HepG2 (cell line): ENCODE results near the gene TOX2. TPM values are rescaled to one million over a fixed set of nuclear protein-coding genes. Genes with fewer than 3 reads are reported as not detected.

Experiments
- ATAC-seq: fragments of 200-7000 bp; cut with Tn5 transposase; 3 replicates; pipeline ENCODE4 v1.9.1; 2020; ENCODE audit warnings: mild to moderate bottlenecking, moderate library complexity
- BruUV-seq: library from RNA; stranded (reverse); fragments of 400-500 nt; replicated peaks from 2 replicates; lab custom pipeline; 2021; lab: Mats Ljungman, UMichigan
- CTCF ChIA-PET: fragments of 300-600 bp; formaldehyde crosslinking; extraction: SDS; loops from one replicate; lab custom pipeline; 2021; ENCODE audit warnings: low total read pairs, inconsistent platforms, low intra/inter-chr PET ratio; lab: Yijun Ruan, JAX
- POLR2A ChIA-PET: fragments of 350-600 bp; sonication (Branson Sonifier 250); formaldehyde crosslinking; loops from one replicate; lab custom pipeline; 2020; ENCODE audit warnings: antibody characterized with exemption, inconsistent platforms; lab: Yijun Ruan, JAX
- DNase-seq: peaks from one replicate; pipeline ENCODE4 v3.0.0-alpha.2; 2015; ENCODE audit warnings: low spot score
- FAIRE-seq: peaks from 3 replicates; lab custom pipeline; 2011; peaks lifted over from hg19 to GRCh38; lab: Jason Lieb, UNC
- H2AFZ ChIP-seq: one replicate; pipeline ENCODE4 v1.6.1; 2011; ENCODE audit warnings: low read length, inconsistent platforms
- H3K27ac ChIP-seq: fragments of 300-600 bp; 3 replicates; pipeline ENCODE4 v1.8.0; 2011; ENCODE audit warnings: mixed run types, mild to moderate bottlenecking, mixed read lengths, low read length, inconsistent platforms; ENCODE audit not compliant: insufficient read depth; ENCODE audit errors: extremely low read length
- H3K27me3 ChIP-seq, 2 experiments: fragments of 200-600 bp in 1 of 2; 2 replicates in 1 of 2; 3 replicates in 1 of 2; pipeline versions ENCODE4 v1.6.0 to v1.8.0; 2011; ENCODE audit warnings: low read length in 2 of 2, mild to moderate bottlenecking in 2 of 2, moderate library complexity in 2 of 2, inconsistent platforms in 1 of 2; ENCODE audit not compliant: insufficient read depth in 2 of 2, control insufficient read depth in 1 of 2
- H3K36me3 ChIP-seq, 2 experiments: fragments of 200-600 bp in 1 of 2; replicated peaks in 1 of 2; 2 replicates in 1 of 2; 3 replicates in 1 of 2; pipeline versions ENCODE4 v1.5.1 to v1.8.0; 2011; ENCODE audit warnings: low read length in 2 of 2, inconsistent platforms in 1 of 2; ENCODE audit not compliant: insufficient read depth in 2 of 2, control insufficient read depth in 1 of 2
- H3K4me1 ChIP-seq: 2 replicates; pipeline ENCODE4 v1.5.1; 2012; ENCODE audit warnings: low read length, inconsistent platforms; ENCODE audit not compliant: insufficient read depth
- H3K4me2 ChIP-seq: 2 replicates; pipeline ENCODE4 v1.6.0; 2011; ENCODE audit warnings: low read depth, low read length, inconsistent platforms
- H3K4me3 ChIP-seq, 3 experiments: fragments of 200-600 bp in 1 of 3; sonication (generic), shearing (Covaris generic) in 1 of 3; replicated peaks in 1 of 3; 2 replicates each; pipeline ENCODE4 v1.5.1; 2011 to 2016; ENCODE audit warnings: low read length in 3 of 3, inconsistent platforms in 2 of 3, low read depth in 2 of 3, mild to moderate bottlenecking in 2 of 3, control low read depth in 1 of 3, mixed read lengths in 1 of 3; ENCODE audit not compliant: insufficient read depth in 1 of 3
- H3K79me2 ChIP-seq: one replicate; pipeline ENCODE4 v1.6.1; 2011; ENCODE audit warnings: low read length, inconsistent platforms; ENCODE audit not compliant: insufficient read depth
- H3K9ac ChIP-seq: 2 replicates; pipeline ENCODE4 v1.6.0; 2011; ENCODE audit warnings: mild to moderate bottlenecking, low read depth, low read length, inconsistent platforms; ENCODE audit not compliant: insufficient read depth
- H3K9me3 ChIP-seq: 2 replicates; pipeline ENCODE4 v1.5.1; 2012; ENCODE audit warnings: mild to moderate bottlenecking, low read length
- H4K20me1 ChIP-seq: 2 replicates; pipeline ENCODE4 v1.6.0; 2011; ENCODE audit warnings: inconsistent platforms, mild to moderate bottlenecking, low read length, moderate library complexity; ENCODE audit not compliant: insufficient read depth
- FOXA1 ChIP-seq, 2 experiments: fragments of 450-650 bp in 1 of 2; sonication (generic) in 1 of 2; formaldehyde crosslinking in 1 of 2; IDR thresholded peaks; 2 replicates each; pipeline versions ENCODE4 v1.4.0 to v1.6.1; 2016 to 2020; ENCODE audit warnings: missing genetic modification reagents in 1 of 2
- FOXA3 ChIP-seq: IDR thresholded peaks from 2 replicates; pipeline ENCODE4 v1.6.1; 2016; ENCODE audit warnings: missing genetic modification reagents, missing compliant biosample characterization
- GATA4 ChIP-seq: sonication (generic); IDR thresholded peaks from 2 replicates; pipeline ENCODE4 v1.6.1; 2016; ENCODE audit warnings: antibody characterized with exemption, low read depth, borderline replicate concordance
- MYC ChIP-seq: sonication (generic); formaldehyde crosslinking; IDR thresholded peaks from 2 replicates; pipeline ENCODE4 v1.9.0; 2021; ENCODE audit warnings: missing genetic modification reagents, borderline replicate concordance
- PHF8 ChIP-seq: sonication (generic); formaldehyde crosslinking; IDR thresholded peaks from 2 replicates; pipeline ENCODE4 v1.5.0; 2020; ENCODE audit warnings: missing genetic modification reagents
- POGZ ChIP-seq: sonication (generic); formaldehyde crosslinking; IDR thresholded peaks from 2 replicates; pipeline ENCODE4 v1.4.0; 2020; ENCODE audit warnings: mild to moderate bottlenecking, missing genetic modification reagents
- RFXAP ChIP-seq: sonication (generic); formaldehyde crosslinking; IDR thresholded peaks from 2 replicates; pipeline ENCODE4 v1.4.0; 2020; ENCODE audit warnings: missing genetic modification reagents, borderline replicate concordance
- SUZ12 ChIP-seq: fragments of 150-350 bp; IDR thresholded peaks from 2 replicates; pipeline ENCODE4 v1.6.1; 2014; ENCODE audit warnings: low read depth, low read length
- TEAD2 ChIP-seq: sonication (generic); formaldehyde crosslinking; IDR thresholded peaks from 2 replicates; pipeline ENCODE4 v1.9.0; 2021; ENCODE audit warnings: missing genetic modification reagents
- TOE1 ChIP-seq: sonication (generic); formaldehyde crosslinking; IDR thresholded peaks from 2 replicates; pipeline ENCODE4 v1.4.0; 2020; ENCODE audit warnings: mild to moderate bottlenecking, missing genetic modification reagents
- ZFYVE20 ChIP-seq: sonication (generic); formaldehyde crosslinking; IDR thresholded peaks from 2 replicates; pipeline ENCODE4 v1.8.0; 2023; ENCODE audit warnings: low read depth, mild to moderate bottlenecking, moderate library complexity, missing genetic modification reagents, borderline replicate concordance
- ZNF607 ChIP-seq: sonication (generic); formaldehyde crosslinking; IDR thresholded peaks from 2 replicates; pipeline ENCODE4 v1.5.1; 2020; ENCODE audit warnings: missing genetic modification reagents, mild to moderate bottlenecking, borderline replicate concordance
- ZNF776 ChIP-seq: sonication (generic); formaldehyde crosslinking; IDR thresholded peaks from 2 replicates; pipeline ENCODE4 v1.4.0; 2020; ENCODE audit warnings: mild to moderate bottlenecking, missing genetic modification reagents
- WGBS: methylation state at CpG from one replicate; pipeline ENCODE4 v1.1.6; 2017; ENCODE audit warnings: low lambda C conversion rate; 5-methylcytosine and 5-hydroxymethylcytosine counted together
- in situ Hi-C: cut with HindIII; loops from 2 replicates; pipeline ENCODE4 v1.10.0; 2017; ENCODE audit warnings: low pct_unique_long_range_greater_than_20kb; ENCODE audit not compliant: extremely low pct_ligation_motif_present
- intact Hi-C: fragments of 100-400 bp; cut with micrococcal nuclease; formaldehyde crosslinking; loops from one replicate; pipeline ENCODE4 v1.10.0; 2022; ENCODE audit not compliant: unreplicated experiment
- polyA plus RNA-seq, 8 experiments: library from polyadenylated mRNA; depleted of rRNA in 3 of 8; stranded (reverse) in 7 of 8; unstranded in 1 of 8; fragments of >200 nt; fragmentation: Illumina TruSeq in 4 of 8; extraction: Trizol in 4 of 8; gene quantifications; 2 replicates each; pipeline versions ENCODE4 v1.2.1 to v1.2.3, GENCODE V29; 2011 to 2016; ENCODE audit warnings: low read depth in 4 of 8, missing spikeins in 1 of 8, mixed read lengths in 1 of 8; ENCODE audit not compliant: insufficient read depth in 1 of 8
- total RNA-seq, 5 experiments: library from RNA; depleted of rRNA; stranded (reverse); fragments of >200 nt; fragmentation: Illumina TruSeq; extraction: Trizol; gene quantifications; 2 replicates each; pipeline ENCODE4 v1.2.3, GENCODE V29; 2016; ENCODE audit warnings: low read depth in 1 of 5
- TF ChIP-seq, protein P1 (sequence below): sonication (generic); formaldehyde crosslinking; IDR thresholded peaks from 2 replicates; pipeline ENCODE4 v1.4.0; 2020; ENCODE audit warnings: mild to moderate bottlenecking, missing genetic modification reagents
- TF ChIP-seq, protein P2 (sequence below): IDR thresholded peaks from 2 replicates; pipeline ENCODE4 v1.6.1; 2016; ENCODE audit warnings: low read depth, missing genetic modification reagents, missing compliant biosample characterization
- TF ChIP-seq, protein P3 (sequence below): sonication (generic); formaldehyde crosslinking; IDR thresholded peaks from 2 replicates; pipeline ENCODE4 v1.8.0; 2022; ENCODE audit warnings: mild to moderate bottlenecking, missing genetic modification reagents, moderate library complexity

TOX2 gene
- total and polyA plus RNA-seq, 2 of the 13 experiments (the other 11 are each of a cell fraction or from before 2014, with no cell fraction given): not detected

DNA sequence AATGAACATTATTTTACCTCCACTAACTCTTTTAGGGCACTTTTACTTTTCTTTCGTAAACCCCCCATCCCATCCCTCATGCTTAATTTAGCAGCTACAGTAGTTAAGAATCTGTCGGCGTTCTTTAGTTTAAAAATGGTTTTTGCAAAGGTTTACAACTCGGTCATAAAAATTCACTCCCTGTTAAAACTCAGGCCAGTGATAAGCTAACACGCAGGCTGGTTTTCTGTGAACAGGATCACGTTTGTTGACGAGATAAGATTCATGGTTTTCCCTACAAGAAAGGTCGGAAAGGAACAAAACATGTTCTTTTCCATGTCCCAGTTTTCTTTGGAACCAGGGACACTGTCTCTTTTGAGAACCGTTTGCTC, 101.1 kb downstream of the TOX2 start:
- 10% methylated on average over 9 of the region's 9 CpGs for WGBS
- H3K36me3 ChIP-seq: no peaks in the 10 kb centered on the region
- no TSS peak for BruUV-seq
- peaks cover 0 to 72% of the 10 kb centered on the region in 2 experiments; a peak in 3 of 5 replicates for H3K27me3 ChIP-seq
- no peak overlapping the region for H3K9ac ChIP-seq
- CTCF ChIA-PET: no interaction called here
- in situ Hi-C loops: no loop called here
- ATAC-seq: no peak
- no peak for FAIRE-seq
- POLR2A ChIA-PET: no interaction called here
- no peak overlapping the region for H2AFZ ChIP-seq
- no peak overlapping the region for H3K4me2 ChIP-seq
- H3K4me1 ChIP-seq: no peaks in the 10 kb centered on the region
- no peak overlapping the region for H3K4me3 ChIP-seq
- intact Hi-C loops: no loop called here
- H3K79me2 ChIP-seq: no peaks in the 10 kb centered on the region
- DNase-seq: no peak
- H3K9me3 ChIP-seq: no peaks in the 10 kb centered on the region
- no peak for TF ChIP-seq PHF8 (CRISPR knock-in tag)
- TF ChIP-seq ZNF776 (CRISPR knock-in tag): no peak
- no peak for TF ChIP-seq FOXA1 (IDR thresholded peaks at IDR 0.05)
- no peak for TF ChIP-seq FOXA1 (CRISPR knock-in tag; IDR thresholded peaks at IDR 0.05)
- TF ChIP-seq FOXA3 (CRISPR knock-in tag): no peak
- TF ChIP-seq, protein P1, sequence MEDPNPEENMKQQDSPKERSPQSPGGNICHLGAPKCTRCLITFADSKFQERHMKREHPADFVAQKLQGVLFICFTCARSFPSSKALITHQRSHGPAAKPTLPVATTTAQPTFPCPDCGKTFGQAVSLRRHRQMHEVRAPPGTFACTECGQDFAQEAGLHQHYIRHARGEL (CRISPR knock-in tag): no peak
- TF ChIP-seq SUZ12: no peak
- TF ChIP-seq MYC: no peak
- TF ChIP-seq POGZ (CRISPR knock-in tag): no peak
- TF ChIP-seq GATA4: no peak
- TF ChIP-seq, protein P2, sequence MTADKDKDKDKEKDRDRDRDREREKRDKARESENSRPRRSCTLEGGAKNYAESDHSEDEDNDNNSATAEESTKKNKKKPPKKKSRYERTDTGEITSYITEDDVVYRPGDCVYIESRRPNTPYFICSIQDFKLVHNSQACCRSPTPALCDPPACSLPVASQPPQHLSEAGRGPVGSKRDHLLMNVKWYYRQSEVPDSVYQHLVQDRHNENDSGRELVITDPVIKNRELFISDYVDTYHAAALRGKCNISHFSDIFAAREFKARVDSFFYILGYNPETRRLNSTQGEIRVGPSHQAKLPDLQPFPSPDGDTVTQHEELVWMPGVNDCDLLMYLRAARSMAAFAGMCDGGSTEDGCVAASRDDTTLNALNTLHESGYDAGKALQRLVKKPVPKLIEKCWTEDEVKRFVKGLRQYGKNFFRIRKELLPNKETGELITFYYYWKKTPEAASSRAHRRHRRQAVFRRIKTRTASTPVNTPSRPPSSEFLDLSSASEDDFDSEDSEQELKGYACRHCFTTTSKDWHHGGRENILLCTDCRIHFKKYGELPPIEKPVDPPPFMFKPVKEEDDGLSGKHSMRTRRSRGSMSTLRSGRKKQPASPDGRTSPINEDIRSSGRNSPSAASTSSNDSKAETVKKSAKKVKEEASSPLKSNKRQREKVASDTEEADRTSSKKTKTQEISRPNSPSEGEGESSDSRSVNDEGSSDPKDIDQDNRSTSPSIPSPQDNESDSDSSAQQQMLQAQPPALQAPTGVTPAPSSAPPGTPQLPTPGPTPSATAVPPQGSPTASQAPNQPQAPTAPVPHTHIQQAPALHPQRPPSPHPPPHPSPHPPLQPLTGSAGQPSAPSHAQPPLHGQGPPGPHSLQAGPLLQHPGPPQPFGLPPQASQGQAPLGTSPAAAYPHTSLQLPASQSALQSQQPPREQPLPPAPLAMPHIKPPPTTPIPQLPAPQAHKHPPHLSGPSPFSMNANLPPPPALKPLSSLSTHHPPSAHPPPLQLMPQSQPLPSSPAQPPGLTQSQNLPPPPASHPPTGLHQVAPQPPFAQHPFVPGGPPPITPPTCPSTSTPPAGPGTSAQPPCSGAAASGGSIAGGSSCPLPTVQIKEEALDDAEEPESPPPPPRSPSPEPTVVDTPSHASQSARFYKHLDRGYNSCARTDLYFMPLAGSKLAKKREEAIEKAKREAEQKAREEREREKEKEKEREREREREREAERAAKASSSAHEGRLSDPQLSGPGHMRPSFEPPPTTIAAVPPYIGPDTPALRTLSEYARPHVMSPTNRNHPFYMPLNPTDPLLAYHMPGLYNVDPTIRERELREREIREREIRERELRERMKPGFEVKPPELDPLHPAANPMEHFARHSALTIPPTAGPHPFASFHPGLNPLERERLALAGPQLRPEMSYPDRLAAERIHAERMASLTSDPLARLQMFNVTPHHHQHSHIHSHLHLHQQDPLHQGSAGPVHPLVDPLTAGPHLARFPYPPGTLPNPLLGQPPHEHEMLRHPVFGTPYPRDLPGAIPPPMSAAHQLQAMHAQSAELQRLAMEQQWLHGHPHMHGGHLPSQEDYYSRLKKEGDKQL (CRISPR knock-in tag): no peak
- no peak for TF ChIP-seq ZNF607 (CRISPR knock-in tag)
- no peak for TF ChIP-seq RFXAP
- no peak for TF ChIP-seq TOE1 (CRISPR knock-in tag)
- TF ChIP-seq, protein P3, sequence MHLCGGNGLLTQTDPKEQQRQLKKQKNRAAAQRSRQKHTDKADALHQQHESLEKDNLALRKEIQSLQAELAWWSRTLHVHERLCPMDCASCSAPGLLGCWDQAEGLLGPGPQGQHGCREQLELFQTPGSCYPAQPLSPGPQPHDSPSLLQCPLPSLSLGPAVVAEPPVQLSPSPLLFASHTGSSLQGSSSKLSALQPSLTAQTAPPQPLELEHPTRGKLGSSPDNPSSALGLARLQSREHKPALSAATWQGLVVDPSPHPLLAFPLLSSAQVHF (CRISPR knock-in tag): no peak
- no peak for TF ChIP-seq ZFYVE20 (CRISPR knock-in tag)
- no peak for TF ChIP-seq TEAD2 (CRISPR knock-in tag)
- no peak overlapping the region for H3K27ac ChIP-seq
- H4K20me1 ChIP-seq: no peaks in the 10 kb centered on the region
